ENCODE measurements around the gene ZNF385B. TPM values are rescaled to one million over a fixed set of nuclear protein-coding genes. Genes with fewer than 3 reads are reported as not detected.
"Not testable (repeated sequence)": the region's sequence is repeated elsewhere in the genome, so short reads cannot be mapped to it uniquely, and the experiment has no call there.

Gene ZNF385B
- total and polyA plus RNA-seq, 2 donors (not counting 1 experiment from before 2014, with no cell fraction given): not detected

DNA sequence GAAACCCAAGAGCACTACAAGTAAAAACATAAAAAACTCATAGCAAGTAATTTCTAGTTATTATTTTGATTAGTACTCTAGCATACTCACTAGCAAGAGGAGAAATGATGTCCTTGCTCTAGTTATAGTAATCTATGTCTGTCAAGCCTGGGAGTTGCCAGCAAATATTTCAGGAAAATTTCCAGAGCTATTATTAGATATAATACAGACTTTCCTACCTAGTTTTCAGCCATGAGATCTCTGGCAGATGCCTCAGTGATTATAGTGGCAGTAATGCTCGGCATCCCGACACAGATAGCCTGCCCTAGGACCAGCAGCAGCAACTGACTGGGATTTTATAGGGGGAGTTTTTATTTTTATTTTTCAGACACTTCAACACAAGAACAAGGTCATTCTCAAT is 224.4 kb downstream of the ZNF385B start:
- H2AFZ ChIP-seq (ENCODE audit: insufficient read depth, low read depth, low read length, poor library complexity, severe bottlenecking): no peak overlapping the region
- no peak overlapping the region for H3K27ac ChIP-seq (ENCODE audit: low read length in 2 of 2)
- H3K36me3 ChIP-seq (replicated peaks in 1 of 2; ENCODE audit: control extremely low read depth in 1 of 2, control insufficient read depth in 1 of 2, extremely low read depth in 1 of 2, insufficient read depth in 2 of 2, low read length in 1 of 2): no peaks in the 10 kb centered on the region
- H3K79me2 ChIP-seq (ENCODE audit: control insufficient read depth, insufficient read depth, low read length): no peaks in the 10 kb centered on the region
- ChIA-PET POLR2A (no interaction called here), CTCF (no interaction called here)
- intact Hi-C loops (cut with micrococcal nuclease): no loop called here
- Mint-ChIP-seq H3K27me3 (peaks cover 5% of the 10 kb centered on the region), H3K27ac (no peak overlapping the region), H3K9me3 (ENCODE audit: insufficient read depth) (no peaks in the 10 kb centered on the region), H3K4me3 (no peak overlapping the region), H3K4me1 (no peaks in the 10 kb centered on the region)
- H3K27me3 ChIP-seq (replicated peaks in 1 of 4; ENCODE audit: control extremely low read depth in 1 of 4, control insufficient read depth in 3 of 4, insufficient read depth in 4 of 4, low read length in 3 of 4): no peaks in the 10 kb centered on the region
- H3K9ac ChIP-seq (ENCODE audit: low read length): no peak overlapping the region
- H3K9me3 ChIP-seq (ENCODE audit: control extremely low read depth in 1 of 3, control insufficient read depth in 2 of 3, insufficient read depth in 1 of 3, low read length in 2 of 3): no peaks in the 10 kb centered on the region
- TF ChIP-seq, protein P1, sequence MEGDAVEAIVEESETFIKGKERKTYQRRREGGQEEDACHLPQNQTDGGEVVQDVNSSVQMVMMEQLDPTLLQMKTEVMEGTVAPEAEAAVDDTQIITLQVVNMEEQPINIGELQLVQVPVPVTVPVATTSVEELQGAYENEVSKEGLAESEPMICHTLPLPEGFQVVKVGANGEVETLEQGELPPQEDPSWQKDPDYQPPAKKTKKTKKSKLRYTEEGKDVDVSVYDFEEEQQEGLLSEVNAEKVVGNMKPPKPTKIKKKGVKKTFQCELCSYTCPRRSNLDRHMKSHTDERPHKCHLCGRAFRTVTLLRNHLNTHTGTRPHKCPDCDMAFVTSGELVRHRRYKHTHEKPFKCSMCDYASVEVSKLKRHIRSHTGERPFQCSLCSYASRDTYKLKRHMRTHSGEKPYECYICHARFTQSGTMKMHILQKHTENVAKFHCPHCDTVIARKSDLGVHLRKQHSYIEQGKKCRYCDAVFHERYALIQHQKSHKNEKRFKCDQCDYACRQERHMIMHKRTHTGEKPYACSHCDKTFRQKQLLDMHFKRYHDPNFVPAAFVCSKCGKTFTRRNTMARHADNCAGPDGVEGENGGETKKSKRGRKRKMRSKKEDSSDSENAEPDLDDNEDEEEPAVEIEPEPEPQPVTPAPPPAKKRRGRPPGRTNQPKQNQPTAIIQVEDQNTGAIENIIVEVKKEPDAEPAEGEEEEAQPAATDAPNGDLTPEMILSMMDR (IDR thresholded peaks at IDR 0.05): no peak
- TF ChIP-seq EZH2 (IDR thresholded peaks at IDR 0.05; ENCODE audit: borderline replicate concordance, insufficient read depth, low read depth, low read length, poor library complexity, severe bottlenecking): no peak
- H3K4me2 ChIP-seq (replicated peaks; ENCODE audit: low read depth, low read length, poor library complexity, severe bottlenecking): no peak overlapping the region
- no peak for DNase-seq
- no peaks in the 10 kb centered on the region for H3K4me1 ChIP-seq (ENCODE audit: control insufficient read depth in 2 of 2, insufficient read depth in 2 of 2, low read length in 2 of 2)
- H3K4me3 ChIP-seq (ENCODE audit: control extremely low read depth in 1 of 5, extremely low read depth in 1 of 5, insufficient read depth in 1 of 5, low read depth in 2 of 5, low read length in 4 of 5): no peak overlapping the region
- H4K20me1 ChIP-seq (ENCODE audit: control insufficient read depth, insufficient read depth, low read length, poor library complexity, severe bottlenecking): no peaks in the 10 kb centered on the region
- no peak for ATAC-seq (ENCODE audit: low read depth)
- WGBS (ENCODE audit: insufficient coverage): no CpG with 5 or more reads among the region's 2 CpGs

DNA sequence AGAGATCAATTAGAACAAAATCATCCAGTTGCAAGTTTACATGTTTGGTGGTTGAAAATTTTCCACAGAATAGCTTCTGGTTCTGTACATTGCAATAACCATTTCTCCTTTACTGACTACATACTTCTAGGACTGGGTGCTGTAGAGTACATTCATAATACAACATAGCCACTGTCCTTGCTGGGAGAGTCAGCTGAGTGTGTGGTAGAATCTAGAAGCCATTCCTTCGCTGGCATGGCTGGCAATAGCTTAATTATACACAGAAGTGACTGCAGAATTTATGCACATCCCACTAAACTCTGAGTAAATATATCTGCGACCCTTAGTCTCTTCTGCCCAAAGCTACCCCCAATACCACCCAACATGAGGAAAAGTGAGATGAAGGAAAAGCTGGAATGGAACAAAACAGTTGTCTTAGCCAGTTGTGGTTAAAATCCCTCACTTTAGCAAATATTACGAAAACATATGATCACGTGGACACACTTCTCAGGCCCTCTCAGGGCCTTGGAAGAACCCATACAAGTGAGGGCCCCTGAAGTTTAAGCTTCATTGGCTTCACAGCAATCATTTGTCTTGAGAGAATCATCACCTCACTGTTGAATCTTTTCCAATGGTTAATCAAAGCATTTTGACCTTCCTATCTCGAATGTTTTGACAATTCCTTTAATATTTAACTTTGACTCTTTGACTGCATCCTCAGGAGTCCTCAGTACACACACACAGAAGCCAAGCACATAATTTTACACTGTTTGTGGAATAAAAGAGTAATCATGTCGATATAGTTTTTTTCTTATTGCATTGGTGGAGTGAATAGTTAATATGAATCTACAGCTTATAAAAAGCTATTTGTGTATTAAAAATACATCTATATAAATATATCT is 225.1 kb downstream of the ZNF385B start:
- Histone ChIP-seq H3K4me2 (replicated peaks; ENCODE audit: low read depth, low read length, poor library complexity, severe bottlenecking) (no peak overlapping the region), H3K4me1 (ENCODE audit: control insufficient read depth in 2 of 2, insufficient read depth in 2 of 2, low read length in 2 of 2) (no peaks in the 10 kb centered on the region), H4K20me1 (ENCODE audit: control insufficient read depth, insufficient read depth, low read length, poor library complexity, severe bottlenecking) (no peaks in the 10 kb centered on the region), H3K4me3 (ENCODE audit: control extremely low read depth in 1 of 5, extremely low read depth in 1 of 5, insufficient read depth in 1 of 5, low read depth in 2 of 5, low read length in 4 of 5) (no peak overlapping the region), H3K9me3 (ENCODE audit: control extremely low read depth in 1 of 3, control insufficient read depth in 2 of 3, insufficient read depth in 1 of 3, low read length in 2 of 3) (no peaks in the 10 kb centered on the region), H3K36me3 (replicated peaks in 1 of 2; ENCODE audit: control extremely low read depth in 1 of 2, control insufficient read depth in 1 of 2, extremely low read depth in 1 of 2, insufficient read depth in 2 of 2, low read length in 1 of 2) (no peaks in the 10 kb centered on the region), H3K9ac (ENCODE audit: low read length) (no peak overlapping the region), H3K27me3 (replicated peaks in 1 of 4; ENCODE audit: control extremely low read depth in 1 of 4, control insufficient read depth in 3 of 4, insufficient read depth in 4 of 4, low read length in 3 of 4) (no peaks in the 10 kb centered on the region), H3K79me2 (ENCODE audit: control insufficient read depth, insufficient read depth, low read length) (no peaks in the 10 kb centered on the region), H2AFZ (ENCODE audit: insufficient read depth, low read depth, low read length, poor library complexity, severe bottlenecking) (no peak overlapping the region), H3K27ac (ENCODE audit: low read length in 2 of 2) (no peak overlapping the region)
- no peak for ATAC-seq (ENCODE audit: low read depth)
- TF ChIP-seq, protein P1 (IDR thresholded peaks at IDR 0.05): no peak
- no peak for TF ChIP-seq EZH2 (IDR thresholded peaks at IDR 0.05; ENCODE audit: borderline replicate concordance, insufficient read depth, low read depth, low read length, poor library complexity, severe bottlenecking)
- Mint-ChIP-seq H3K27ac (no peak overlapping the region), H3K4me3 (no peak overlapping the region), H3K9me3 (ENCODE audit: insufficient read depth) (no peaks in the 10 kb centered on the region), H3K4me1 (no peaks in the 10 kb centered on the region), H3K27me3 (peaks cover 6% of the 10 kb centered on the region)
- DNase-seq: no peak
- ChIA-PET CTCF (no interaction called here), POLR2A (no interaction called here)
- intact Hi-C loops (cut with micrococcal nuclease): no loop called here
- 83% methylated on average over 2 of the region's 6 CpGs for WGBS (ENCODE audit: insufficient coverage)

DNA sequence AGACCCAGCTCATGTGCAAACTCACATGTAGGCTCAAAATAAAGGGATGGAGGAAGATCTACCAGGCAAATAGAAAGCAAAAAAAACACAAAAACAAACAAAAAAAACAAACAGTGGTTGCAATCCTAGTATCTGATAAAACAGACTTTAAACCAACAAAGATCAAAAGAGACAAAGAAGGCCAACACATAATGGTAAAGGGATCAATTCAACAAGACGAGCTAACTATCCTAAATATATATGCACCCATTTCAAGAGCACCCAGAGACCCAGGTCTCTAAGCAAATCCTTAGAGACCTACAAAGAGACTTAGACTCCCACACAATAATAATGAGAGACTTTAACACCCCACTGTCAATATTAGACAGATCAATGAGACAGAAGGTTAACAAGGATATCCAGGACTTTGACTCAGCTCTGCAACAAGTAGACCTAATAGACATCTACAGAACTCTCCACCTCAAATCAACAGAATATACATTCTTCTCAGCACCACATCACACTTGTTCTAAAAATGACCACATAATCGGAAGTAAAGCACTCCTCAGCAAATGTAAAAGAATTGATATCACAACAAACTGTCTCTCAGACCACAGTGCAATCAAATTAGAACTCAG is 229.5 kb downstream of the ZNF385B start:
- H4K20me1 ChIP-seq (ENCODE audit: control insufficient read depth, insufficient read depth, low read length, poor library complexity, severe bottlenecking); H3K4me3 Mint-ChIP-seq; POLR2A ChIA-PET; H2AFZ ChIP-seq (ENCODE audit: insufficient read depth, low read depth, low read length, poor library complexity, severe bottlenecking); ATAC-seq (ENCODE audit: low read depth); H3K4me3 ChIP-seq (ENCODE audit: control extremely low read depth in 1 of 5, extremely low read depth in 1 of 5, insufficient read depth in 1 of 5, low read depth in 2 of 5, low read length in 4 of 5); H3K9me3 ChIP-seq (ENCODE audit: control extremely low read depth in 1 of 3, control insufficient read depth in 2 of 3, insufficient read depth in 1 of 3, low read length in 2 of 3); H3K4me1 Mint-ChIP-seq; H3K4me2 ChIP-seq (replicated peaks; ENCODE audit: low read depth, low read length, poor library complexity, severe bottlenecking); H3K27ac ChIP-seq (ENCODE audit: low read length in 2 of 2); DNase-seq; H3K9ac ChIP-seq (ENCODE audit: low read length); CTCF ChIA-PET; intact Hi-C loops (cut with micrococcal nuclease); H3K36me3 ChIP-seq (replicated peaks in 1 of 2; ENCODE audit: control extremely low read depth in 1 of 2, control insufficient read depth in 1 of 2, extremely low read depth in 1 of 2, insufficient read depth in 2 of 2, low read length in 1 of 2); H3K27ac Mint-ChIP-seq; H3K27me3 ChIP-seq (replicated peaks in 1 of 4; ENCODE audit: control extremely low read depth in 1 of 4, control insufficient read depth in 3 of 4, insufficient read depth in 4 of 4, low read length in 3 of 4); H3K4me1 ChIP-seq (ENCODE audit: control insufficient read depth in 2 of 2, insufficient read depth in 2 of 2, low read length in 2 of 2); H3K79me2 ChIP-seq (ENCODE audit: control insufficient read depth, insufficient read depth, low read length); H3K9me3 Mint-ChIP-seq (ENCODE audit: insufficient read depth): not testable (repeated sequence)
- WGBS (ENCODE audit: insufficient coverage): no CpG with 5 or more reads among the region's 2 CpGs
- peaks cover 14% of the 10 kb centered on the region for H3K27me3 Mint-ChIP-seq

All from B cell (primary cell).